ENCODE data around the gene PDXDC1. TPM values are rescaled to one million over a fixed set of nuclear protein-coding genes. Genes with fewer than 3 reads are reported as not detected.
"Not testable (repeated sequence)": the region's sequence is repeated elsewhere in the genome, so short reads cannot be mapped to it uniquely, and the experiment has no call there.

Gene PDXDC1, protein sequence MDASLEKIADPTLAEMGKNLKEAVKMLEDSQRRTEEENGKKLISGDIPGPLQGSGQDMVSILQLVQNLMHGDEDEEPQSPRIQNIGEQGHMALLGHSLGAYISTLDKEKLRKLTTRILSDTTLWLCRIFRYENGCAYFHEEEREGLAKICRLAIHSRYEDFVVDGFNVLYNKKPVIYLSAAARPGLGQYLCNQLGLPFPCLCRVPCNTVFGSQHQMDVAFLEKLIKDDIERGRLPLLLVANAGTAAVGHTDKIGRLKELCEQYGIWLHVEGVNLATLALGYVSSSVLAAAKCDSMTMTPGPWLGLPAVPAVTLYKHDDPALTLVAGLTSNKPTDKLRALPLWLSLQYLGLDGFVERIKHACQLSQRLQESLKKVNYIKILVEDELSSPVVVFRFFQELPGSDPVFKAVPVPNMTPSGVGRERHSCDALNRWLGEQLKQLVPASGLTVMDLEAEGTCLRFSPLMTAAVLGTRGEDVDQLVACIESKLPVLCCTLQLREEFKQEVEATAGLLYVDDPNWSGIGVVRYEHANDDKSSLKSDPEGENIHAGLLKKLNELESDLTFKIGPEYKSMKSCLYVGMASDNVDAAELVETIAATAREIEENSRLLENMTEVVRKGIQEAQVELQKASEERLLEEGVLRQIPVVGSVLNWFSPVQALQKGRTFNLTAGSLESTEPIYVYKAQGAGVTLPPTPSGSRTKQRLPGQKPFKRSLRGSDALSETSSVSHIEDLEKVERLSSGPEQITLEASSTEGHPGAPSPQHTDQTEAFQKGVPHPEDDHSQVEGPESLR
- 10 to 100 TPM; 52.6 to 53.9 TPM for total RNA-seq

DNA sequence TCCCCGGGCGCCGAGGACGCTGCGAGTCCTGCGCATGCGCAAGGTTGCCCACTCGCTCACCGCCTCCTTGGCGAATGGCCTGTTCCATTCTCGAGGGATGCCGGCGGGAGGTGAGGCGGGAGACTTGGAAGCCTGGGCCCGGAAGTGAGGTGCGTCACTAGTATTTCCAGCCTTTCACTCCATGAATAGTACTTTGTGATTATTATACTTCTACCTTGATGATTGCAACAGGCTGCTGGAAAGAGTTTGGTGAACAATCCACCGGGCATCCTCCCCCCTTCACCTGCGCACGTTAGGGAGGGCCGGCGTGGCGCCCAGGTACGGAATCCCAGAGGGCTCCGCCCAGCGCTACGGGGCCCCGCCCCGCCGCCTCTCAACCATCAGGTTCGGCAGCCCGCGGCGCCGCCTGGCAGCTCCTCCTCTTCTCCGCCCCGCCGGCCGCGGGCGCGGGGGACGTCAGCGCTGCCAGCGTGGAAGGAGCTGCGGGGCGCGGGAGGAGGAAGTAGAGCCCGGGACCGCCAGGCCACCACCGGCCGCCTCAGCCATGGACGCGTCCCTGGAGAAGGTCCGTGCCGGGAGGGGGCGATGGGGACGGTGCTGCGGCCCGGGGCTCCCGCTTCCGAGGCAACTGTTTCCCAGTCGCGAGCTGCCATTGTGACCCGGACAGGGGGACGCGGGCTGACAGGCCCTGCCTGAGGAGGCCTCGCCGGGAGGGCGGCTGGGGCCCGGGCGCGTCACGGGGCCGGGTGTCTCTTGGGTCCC lies at the start of gene PDXDC1:
Gene PDXDC1, plus strand, starts transcription at position 371 of the 762 bp plus-strand sequence. Its CDS starts 174 bp downstream, at position 545.
- H3K27me3 Mint-ChIP-seq (ENCODE audit: low read depth); CTCF ChIA-PET; H3K9me3 Mint-ChIP-seq; H3K36me3 Mint-ChIP-seq (ENCODE audit: low read depth): not testable (repeated sequence)
- intact Hi-C loops (cut with micrococcal nuclease) = loop anchor here (5.0 kb wide), 1 partner anchor 37 kb away; no protein-coding TSS in a partner anchor
- peaks cover 22% of the 10 kb centered on the region for H3K4me1 Mint-ChIP-seq (ENCODE audit: low read depth)
- peak within 1 kb of the TSS; percentile 90 for H3K27ac Mint-ChIP-seq
- DNase-seq = peak; percentile 97
- H3K4me3 Mint-ChIP-seq = peak within 1 kb of the TSS; percentile 88

DNA sequence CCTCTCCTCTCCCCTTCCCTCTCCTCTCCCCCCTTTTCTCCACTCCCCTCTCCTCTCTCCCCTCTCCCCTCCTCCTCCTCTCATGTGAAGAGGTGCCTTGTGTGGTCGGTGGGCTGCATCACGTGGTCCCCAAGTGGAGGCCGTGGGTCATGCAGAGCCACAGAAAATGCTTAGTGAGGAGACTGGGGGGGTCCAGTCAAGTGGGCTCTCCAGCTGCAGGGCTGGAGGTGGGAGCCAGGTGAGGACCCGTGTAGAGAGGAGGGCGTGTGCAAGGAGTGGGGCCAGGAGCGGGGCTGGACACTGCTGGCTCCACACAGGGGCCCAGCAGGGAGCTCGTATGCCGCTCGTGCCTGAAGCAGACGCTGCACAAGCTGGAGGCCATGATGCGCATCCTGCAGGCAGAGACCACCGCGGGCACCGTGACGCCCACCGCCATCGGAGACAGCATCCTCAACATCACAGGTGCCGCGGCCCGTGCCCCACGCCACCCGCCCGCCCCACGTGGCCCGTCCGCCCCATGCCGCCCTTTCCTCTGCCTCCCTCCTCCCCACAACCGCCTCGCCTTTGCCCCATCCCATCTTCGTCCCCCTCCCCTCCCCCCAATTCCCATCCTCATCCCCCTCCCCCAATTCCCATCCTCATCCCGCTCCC lies 46.6 kb upstream of the PDXDC1 start:
- H3K4me3 Mint-ChIP-seq; H3K9me3 Mint-ChIP-seq; intact Hi-C loops (cut with micrococcal nuclease); H3K27me3 Mint-ChIP-seq (ENCODE audit: low read depth); H3K4me1 Mint-ChIP-seq (ENCODE audit: low read depth); H3K27ac Mint-ChIP-seq; CTCF ChIA-PET; H3K36me3 Mint-ChIP-seq (ENCODE audit: low read depth): not testable (repeated sequence)
- peak; percentile 6 for DNase-seq

DNA sequence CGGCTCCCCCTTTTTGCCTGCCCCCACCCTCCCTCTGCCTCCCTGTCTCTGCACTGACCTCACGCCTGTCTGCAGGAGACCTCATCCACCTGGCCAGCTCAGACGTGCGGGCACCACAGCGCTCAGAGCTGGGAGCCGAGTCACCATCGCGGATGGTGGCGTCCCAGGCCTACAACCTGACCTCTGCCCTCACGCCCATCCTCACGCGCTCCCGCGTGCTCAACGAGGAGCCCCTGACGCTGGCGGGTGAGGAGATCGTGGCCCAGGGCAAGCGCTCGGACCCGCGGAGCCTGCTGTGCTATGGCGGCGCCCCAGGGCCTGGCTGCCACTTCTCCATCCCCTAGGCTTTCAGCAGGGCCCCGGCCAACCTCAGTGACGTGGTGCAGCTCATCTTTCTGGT lies 45.6 kb upstream of the PDXDC1 start:
- H3K27me3 Mint-ChIP-seq (ENCODE audit: low read depth); intact Hi-C loops (cut with micrococcal nuclease); H3K36me3 Mint-ChIP-seq (ENCODE audit: low read depth); H3K27ac Mint-ChIP-seq; H3K9me3 Mint-ChIP-seq; H3K4me3 Mint-ChIP-seq; CTCF ChIA-PET; DNase-seq; H3K4me1 Mint-ChIP-seq (ENCODE audit: low read depth): not testable (repeated sequence)

DNA sequence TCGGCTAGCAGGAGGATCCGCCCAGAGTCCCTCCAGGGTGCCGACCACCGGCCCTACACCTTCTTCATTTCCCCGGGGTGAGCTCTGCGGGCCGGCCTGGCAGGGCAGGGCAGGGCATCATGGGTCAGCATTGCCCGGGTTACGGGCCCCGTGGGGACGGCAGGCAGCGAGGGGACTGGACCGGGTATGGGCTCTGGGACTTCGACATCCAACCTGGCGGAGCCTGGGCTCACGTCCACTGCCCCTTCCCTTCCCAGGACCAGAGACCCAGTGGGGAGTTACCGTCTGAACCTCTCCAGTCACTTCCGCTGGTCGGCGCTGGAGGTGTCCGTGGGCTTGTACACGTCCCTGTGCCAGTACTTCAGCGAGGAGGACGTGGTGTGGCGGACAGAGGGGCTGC lies 44.6 kb upstream of the PDXDC1 start:
- CTCF ChIA-PET; DNase-seq; H3K4me3 Mint-ChIP-seq; H3K36me3 Mint-ChIP-seq (ENCODE audit: low read depth); H3K9me3 Mint-ChIP-seq; H3K27me3 Mint-ChIP-seq (ENCODE audit: low read depth); intact Hi-C loops (cut with micrococcal nuclease); H3K4me1 Mint-ChIP-seq (ENCODE audit: low read depth); H3K27ac Mint-ChIP-seq: not testable (repeated sequence)

DNA sequence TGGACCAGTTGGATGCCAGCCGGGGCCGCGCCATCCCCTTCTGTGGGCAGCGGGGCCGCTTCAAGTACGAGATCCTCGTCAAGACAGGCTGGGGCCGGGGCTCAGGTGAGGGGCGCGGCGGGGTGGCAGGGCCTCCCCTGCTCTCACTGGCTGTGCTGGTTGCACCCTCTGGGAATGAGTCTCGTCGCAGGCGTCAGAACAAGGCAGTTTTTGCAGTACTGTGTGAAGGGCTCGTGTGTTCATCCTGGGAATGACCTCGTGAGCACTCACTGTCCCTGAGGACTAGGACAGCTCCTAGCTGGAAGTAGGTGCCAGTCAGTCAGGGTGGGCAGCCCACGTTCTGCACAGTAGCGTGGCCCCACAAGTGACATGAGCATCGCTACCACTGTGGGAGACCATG lies 43.9 kb upstream of the PDXDC1 start:
- H3K4me1 Mint-ChIP-seq (ENCODE audit: low read depth); CTCF ChIA-PET; H3K9me3 Mint-ChIP-seq; H3K36me3 Mint-ChIP-seq (ENCODE audit: low read depth); intact Hi-C loops (cut with micrococcal nuclease); DNase-seq; H3K27me3 Mint-ChIP-seq (ENCODE audit: low read depth); H3K4me3 Mint-ChIP-seq; H3K27ac Mint-ChIP-seq: not testable (repeated sequence)

DNA sequence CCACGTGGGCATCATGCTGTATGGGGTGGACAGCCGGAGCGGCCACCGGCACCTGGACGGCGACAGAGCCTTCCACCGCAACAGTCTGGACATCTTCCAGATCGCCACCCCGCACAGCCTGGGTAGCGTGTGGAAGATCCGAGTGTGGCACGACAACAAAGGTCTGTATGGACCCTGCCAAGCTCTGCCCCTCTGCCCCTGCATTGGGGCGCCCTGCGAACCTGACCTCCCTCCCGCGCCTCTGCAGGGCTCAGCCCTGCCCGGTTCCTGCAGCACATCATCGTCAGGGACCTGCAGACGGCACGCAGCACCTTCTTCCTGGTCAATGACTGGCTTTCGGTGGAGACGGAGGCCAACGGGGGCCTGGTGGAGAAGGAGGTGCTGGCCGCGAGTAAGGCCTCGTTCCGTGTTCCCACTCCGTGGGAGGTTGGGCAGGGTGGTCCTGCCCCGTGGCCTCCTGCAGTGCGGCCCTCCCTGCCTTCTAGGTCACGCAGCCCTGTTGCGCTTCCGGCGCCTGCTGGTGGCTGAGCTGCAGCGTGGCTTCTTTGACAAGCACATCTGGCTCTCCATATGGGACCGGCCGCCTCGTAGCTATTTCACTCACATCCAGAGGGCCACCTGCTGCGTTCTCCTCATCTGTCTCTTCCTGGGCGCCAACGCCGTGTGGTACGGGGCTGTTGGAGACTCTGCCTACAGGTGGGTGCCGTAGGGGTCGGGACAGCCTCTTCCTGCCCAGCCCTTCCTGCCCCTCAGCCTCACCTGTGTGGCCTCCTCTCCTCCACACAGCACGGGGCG lies 42.0 kb upstream of the PDXDC1 start:
- H3K27me3 Mint-ChIP-seq (ENCODE audit: low read depth); H3K9me3 Mint-ChIP-seq; H3K4me3 Mint-ChIP-seq; H3K36me3 Mint-ChIP-seq (ENCODE audit: low read depth); DNase-seq; H3K4me1 Mint-ChIP-seq (ENCODE audit: low read depth); intact Hi-C loops (cut with micrococcal nuclease); H3K27ac Mint-ChIP-seq; CTCF ChIA-PET: not testable (repeated sequence)

DNA sequence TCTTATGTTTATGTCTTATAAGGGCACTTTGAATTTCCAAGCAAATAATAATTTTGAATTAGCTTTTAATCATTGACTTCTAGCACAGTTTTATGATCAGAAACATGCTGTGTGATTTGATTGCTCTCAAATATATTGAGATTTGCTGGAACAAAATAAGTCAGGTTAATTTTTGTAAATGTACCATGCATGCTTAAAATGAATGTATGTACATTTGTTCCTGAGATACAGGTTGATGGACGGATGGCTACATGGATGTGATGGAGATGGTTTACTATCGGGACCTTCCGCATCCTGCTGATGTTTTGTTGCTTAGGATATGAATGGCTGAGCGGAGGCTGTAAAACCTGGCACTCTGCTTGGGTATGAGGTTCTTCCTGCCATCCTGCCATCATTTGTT lies 37.7 kb upstream of the PDXDC1 start, which contains the start of gene NPIPA1:
Gene NPIPA1, plus strand, starts transcription at position 301 of the 400 bp plus-strand sequence. Its CDS starts 0 bp downstream, at position 301.
- intact Hi-C loops (cut with micrococcal nuclease); H3K27ac Mint-ChIP-seq; H3K27me3 Mint-ChIP-seq (ENCODE audit: low read depth); H3K4me3 Mint-ChIP-seq; H3K36me3 Mint-ChIP-seq (ENCODE audit: low read depth); DNase-seq; H3K4me1 Mint-ChIP-seq (ENCODE audit: low read depth); CTCF ChIA-PET; H3K9me3 Mint-ChIP-seq: not testable (repeated sequence)

DNA sequence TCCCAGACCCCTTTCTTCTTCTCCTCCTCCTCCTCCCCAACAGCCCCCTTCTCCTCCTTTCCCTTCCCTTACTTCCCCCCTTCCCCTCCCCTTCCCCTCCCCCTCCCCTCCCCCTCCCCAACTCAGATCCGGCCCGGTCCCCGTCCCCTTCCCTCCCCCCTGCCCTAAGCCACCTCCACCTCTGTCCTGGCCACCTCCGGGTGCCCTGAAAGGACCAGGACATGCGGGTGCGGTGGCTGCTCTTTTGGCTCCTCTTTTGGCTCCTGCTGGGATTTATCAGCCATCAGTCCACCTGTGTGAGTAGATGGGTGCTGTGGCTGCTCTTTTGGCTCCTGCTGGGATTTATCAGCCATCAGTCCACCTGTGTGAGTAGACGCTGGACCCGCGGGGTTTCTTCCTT lies 36.8 kb upstream of the PDXDC1 start:
- H3K4me1 Mint-ChIP-seq (ENCODE audit: low read depth); DNase-seq; intact Hi-C loops (cut with micrococcal nuclease); CTCF ChIA-PET; H3K9me3 Mint-ChIP-seq; H3K36me3 Mint-ChIP-seq (ENCODE audit: low read depth); H3K27me3 Mint-ChIP-seq (ENCODE audit: low read depth); H3K4me3 Mint-ChIP-seq; H3K27ac Mint-ChIP-seq: not testable (repeated sequence)

DNA sequence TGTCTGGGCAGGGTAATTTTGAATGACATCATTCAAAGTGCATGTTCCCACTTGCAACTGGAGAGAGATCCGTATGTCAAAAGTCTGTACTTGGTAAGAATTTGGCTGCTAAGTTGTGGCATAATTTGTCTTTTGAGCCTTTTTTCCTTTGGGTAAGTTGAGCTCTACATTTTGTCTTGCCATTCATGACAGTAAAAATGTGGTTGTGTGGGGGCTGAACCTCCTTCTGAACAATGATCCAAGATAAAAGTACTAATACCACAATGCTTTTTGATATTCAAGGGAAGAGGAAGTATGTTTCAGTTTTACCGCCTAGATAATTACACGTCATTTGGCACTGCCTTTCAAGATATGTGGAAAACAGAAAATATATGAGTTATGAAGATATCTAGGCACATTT lies 32.1 kb upstream of the PDXDC1 start:
- H3K36me3 Mint-ChIP-seq (ENCODE audit: low read depth); H3K4me1 Mint-ChIP-seq (ENCODE audit: low read depth); H3K4me3 Mint-ChIP-seq; H3K9me3 Mint-ChIP-seq; intact Hi-C loops (cut with micrococcal nuclease); H3K27ac Mint-ChIP-seq; CTCF ChIA-PET; H3K27me3 Mint-ChIP-seq (ENCODE audit: low read depth): not testable (repeated sequence)
- DNase-seq = peak; percentile 31

DNA sequence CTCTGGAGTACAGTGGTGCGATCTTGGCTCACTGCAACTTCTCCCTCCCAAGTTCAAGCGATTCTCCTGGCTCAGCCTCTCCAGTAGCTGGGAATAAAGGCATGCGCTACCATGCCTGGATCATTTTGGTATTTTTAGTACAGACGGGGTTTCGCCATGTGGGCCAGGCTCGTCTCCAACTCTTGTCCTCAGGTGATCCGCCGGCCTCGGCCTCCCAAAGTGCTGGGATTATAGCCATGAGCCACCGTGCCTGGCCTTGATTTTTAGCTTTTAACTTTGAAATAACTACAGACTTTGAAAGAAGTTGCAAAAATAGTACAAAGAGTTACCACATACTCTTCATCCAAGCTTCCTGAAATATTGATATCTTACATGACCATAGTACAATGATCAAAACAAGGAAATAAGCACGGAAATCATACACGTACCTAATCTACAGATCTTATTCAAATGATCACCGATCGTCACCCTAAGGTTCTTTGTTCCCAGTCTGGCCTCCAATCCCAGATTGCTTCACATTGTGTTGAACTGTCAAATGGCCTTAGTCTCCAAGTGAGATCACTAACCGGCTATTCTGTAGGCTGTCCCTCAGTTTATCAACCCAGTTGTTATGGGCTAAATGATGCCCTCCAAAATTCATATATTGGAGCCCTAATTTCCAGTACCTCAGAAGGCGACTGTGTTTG lies 19.1 kb upstream of the PDXDC1 start:
- H3K4me1 Mint-ChIP-seq (ENCODE audit: low read depth) = no peaks in the 10 kb centered on the region
- H3K4me3 Mint-ChIP-seq = no peak overlapping the region
- no peaks in the 10 kb centered on the region for H3K9me3 Mint-ChIP-seq
- no peaks in the 10 kb centered on the region for H3K27me3 Mint-ChIP-seq (ENCODE audit: low read depth)
- no peaks in the 10 kb centered on the region for H3K36me3 Mint-ChIP-seq (ENCODE audit: low read depth)
- intact Hi-C loops (cut with micrococcal nuclease) = no loop called here
- no peak for DNase-seq
- no peak overlapping the region for H3K27ac Mint-ChIP-seq
- CTCF ChIA-PET = interaction anchor here (0.6 kb wide), 1 partner anchor 652 kb away, joined by 3 read pairs; no protein-coding TSS in a partner anchor

DNA sequence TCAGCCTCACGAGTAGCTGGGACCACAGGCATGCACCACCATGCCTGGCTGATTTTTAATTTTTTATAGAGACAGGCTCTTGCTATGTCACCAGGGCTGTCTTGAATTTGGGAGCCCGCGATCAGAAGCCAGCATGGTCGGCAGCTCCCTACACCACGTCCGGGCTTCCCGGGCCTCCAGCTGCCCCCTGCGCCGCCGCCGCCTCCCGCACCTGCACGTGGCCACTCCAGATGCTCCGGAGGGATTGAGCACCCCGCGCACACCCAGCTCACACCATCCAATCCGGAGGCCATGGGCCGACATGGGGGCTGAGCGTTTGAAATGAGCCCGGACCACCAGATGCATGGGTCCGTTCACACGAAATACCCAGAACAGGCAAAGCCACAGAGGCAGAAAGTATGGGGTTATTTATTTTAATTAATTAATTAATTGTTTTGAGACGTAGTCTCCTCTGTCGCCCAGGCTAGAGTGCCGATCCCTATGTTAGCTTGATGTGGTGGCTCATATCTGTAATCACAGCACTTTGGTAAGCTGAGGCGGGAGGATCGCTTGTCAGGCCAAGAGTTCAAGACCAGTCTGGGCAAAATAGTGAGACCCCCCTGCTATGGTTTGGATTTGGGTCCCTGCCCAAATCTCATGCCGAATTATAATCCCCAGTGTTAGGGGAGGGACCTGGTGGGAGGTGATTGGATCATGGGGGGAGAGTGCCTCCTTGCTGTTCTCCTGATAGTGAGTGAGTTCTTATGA lies 17.1 kb upstream of the PDXDC1 start:
- no peaks in the 10 kb centered on the region for H3K4me1 Mint-ChIP-seq (ENCODE audit: low read depth)
- H3K27me3 Mint-ChIP-seq (ENCODE audit: low read depth) = peaks cover under 1% of the 10 kb centered on the region
- no peaks in the 10 kb centered on the region for H3K9me3 Mint-ChIP-seq
- CTCF ChIA-PET = no interaction called here
- DNase-seq = no peak
- intact Hi-C loops (cut with micrococcal nuclease) = no loop called here
- no peaks in the 10 kb centered on the region for H3K36me3 Mint-ChIP-seq (ENCODE audit: low read depth)
- no peak overlapping the region for H3K27ac Mint-ChIP-seq
- no peak overlapping the region for H3K4me3 Mint-ChIP-seq

Measured in activated naive CD4-positive, alpha-beta T cell treated with anti-CD3 and anti-CD28 coated beads for 36 hours (primary cell).